ENCODE results near the gene SHF. TPM values are rescaled to one million over a fixed set of nuclear protein-coding genes. Genes with fewer than 3 reads are reported as not detected.

The SHF gene
- total and polyA plus RNA-seq, 2 experiments from 2014 or later = 0.32 to 0.93 TPM

GRCh38 chr15:45122719-45123118, 65.0 kb downstream of the SHF start:
- in situ Hi-C loops (cut with MboI) = no loop called here
- no peak for DNase-seq
- Histone ChIP-seq H3K9me3 (ENCODE audit: low read depth) (no peaks in the 10 kb centered on the region), H3K4me3 (no peak overlapping the region), H4K20me1 (ENCODE audit: insufficient read depth) (no peaks in the 10 kb centered on the region), H3K36me3 (ENCODE audit: low read depth) (no peaks in the 10 kb centered on the region), H3K4me2 (ENCODE audit: unreplicated experiment) (peak overlapping the region; percentile 66), H3K9ac (no peak overlapping the region), H3F3A (ENCODE audit: insufficient read depth) (peaks cover 12% of the 10 kb centered on the region), H3K4me1 (ENCODE audit: insufficient read depth) (peaks cover 12% of the 10 kb centered on the region), H3K27me3 (replicated peaks; ENCODE audit: insufficient read depth) (0 out of 2 replicates have a peak, but pooled peaks cover 2% of the 10 kb centered on the region), H3K27ac (no peak overlapping the region), H2AFZ (no peak overlapping the region), H3K9me2 (ENCODE audit: insufficient read depth) (no peaks in the 10 kb centered on the region), H3K79me2 (ENCODE audit: insufficient read depth) (no peaks in the 10 kb centered on the region)
- TF ChIP-seq EZH2 (IDR thresholded peaks at IDR 0.05; ENCODE audit: insufficient read depth, poor library complexity, severe bottlenecking) = no peak
- TF ChIP-seq EZH2phosphoT487 (IDR thresholded peaks at IDR 0.05; ENCODE audit: insufficient read depth, low read depth) = no peak
- 74 to 78% methylated on average over 7 of the region's 7 CpGs for WGBS, 2 experiments (ENCODE audit: low coverage in 1 of 2, low lambda C conversion rate in 2 of 2, missing lambda C conversion rate in 2 of 2)

DNA sequence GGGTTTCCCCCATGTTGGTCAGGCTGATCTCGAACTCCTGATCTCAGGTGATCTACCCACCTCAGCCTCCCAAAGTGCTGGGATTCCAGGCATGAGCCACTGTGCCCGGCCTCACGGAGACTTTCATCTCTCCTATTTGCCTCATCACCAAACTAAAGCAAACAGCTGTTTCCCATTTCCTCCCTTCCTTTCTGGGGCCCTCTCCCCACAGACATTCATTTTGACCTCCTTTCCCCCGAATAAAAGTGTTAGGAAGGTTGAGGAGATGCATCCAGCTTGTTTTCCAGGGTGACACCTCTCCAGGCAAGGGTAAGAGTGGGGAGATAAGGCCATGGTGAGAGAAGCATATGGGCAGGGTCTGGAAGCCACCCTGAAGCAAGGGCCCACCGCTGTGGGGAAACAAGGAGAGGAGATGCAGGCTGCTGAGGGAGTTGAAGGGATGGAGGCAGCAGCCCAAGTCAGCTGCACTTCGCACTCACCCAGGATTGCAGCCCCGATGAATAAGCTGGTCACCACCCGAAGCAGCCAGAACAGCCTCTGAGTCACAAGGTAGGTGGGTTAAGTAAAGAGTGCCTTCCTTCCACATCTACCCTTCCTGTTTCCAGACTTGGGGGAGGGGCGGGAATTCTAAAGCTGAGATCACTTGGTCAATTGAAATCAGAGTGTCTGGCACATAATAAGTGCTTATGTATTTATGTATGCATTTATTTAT, 65.9 kb downstream of the SHF start:
- Histone ChIP-seq H3K4me3 (peak overlapping the region; percentile 40), H3K9ac (peak overlapping the region; percentile 64)

GRCh38 chr15:45121020-45121419, 66.7 kb downstream of the SHF start:
- H3K9me3 ChIP-seq (ENCODE audit: low read depth) = no peaks in the 10 kb centered on the region
- no peak overlapping the region for H3K4me2 ChIP-seq (ENCODE audit: unreplicated experiment)
- H3K9ac ChIP-seq = no peak overlapping the region
- 78 to 81% methylated on average over 3 of the region's 3 CpGs for WGBS, 2 experiments (ENCODE audit: low coverage in 1 of 2, low lambda C conversion rate in 2 of 2, missing lambda C conversion rate in 2 of 2)
- H3K36me3 ChIP-seq (ENCODE audit: low read depth) = no peaks in the 10 kb centered on the region
- no peak overlapping the region for H3K4me3 ChIP-seq
- no peak for TF ChIP-seq EZH2phosphoT487 (IDR thresholded peaks at IDR 0.05; ENCODE audit: insufficient read depth, low read depth)
- TF ChIP-seq EZH2 (IDR thresholded peaks at IDR 0.05; ENCODE audit: insufficient read depth, poor library complexity, severe bottlenecking) = no peak
- no peak overlapping the region for H2AFZ ChIP-seq
- H3K27me3 ChIP-seq (replicated peaks; ENCODE audit: insufficient read depth) = peaks cover 16% of the 10 kb centered on the region
- H3F3A ChIP-seq (ENCODE audit: insufficient read depth) = peaks cover 12% of the 10 kb centered on the region
- H3K9me2 ChIP-seq (ENCODE audit: insufficient read depth) = no peaks in the 10 kb centered on the region
- H3K79me2 ChIP-seq (ENCODE audit: insufficient read depth) = no peaks in the 10 kb centered on the region
- DNase-seq = no peak
- H4K20me1 ChIP-seq (ENCODE audit: insufficient read depth) = no peaks in the 10 kb centered on the region
- peaks cover 12% of the 10 kb centered on the region for H3K4me1 ChIP-seq (ENCODE audit: insufficient read depth)
- in situ Hi-C loops (cut with MboI) = no loop called here
- H3K27ac ChIP-seq = no peak overlapping the region

More for the DNA sequence above, 65.9 kb downstream of the SHF start:
- Histone ChIP-seq H3F3A (ENCODE audit: insufficient read depth) (peaks cover 12% of the 10 kb centered on the region), H3K79me2 (ENCODE audit: insufficient read depth) (no peaks in the 10 kb centered on the region), H3K9me3 (ENCODE audit: low read depth) (no peaks in the 10 kb centered on the region), H3K4me1 (ENCODE audit: insufficient read depth) (peaks cover 12% of the 10 kb centered on the region), H3K4me2 (ENCODE audit: unreplicated experiment) (peak overlapping the region; percentile 66), H3K27ac (peak overlapping the region; percentile 77), H3K9me2 (ENCODE audit: insufficient read depth) (no peaks in the 10 kb centered on the region), H3K27me3 (replicated peaks; ENCODE audit: insufficient read depth) (peaks cover 9% of the 10 kb centered on the region), H3K36me3 (ENCODE audit: low read depth) (no peaks in the 10 kb centered on the region), H4K20me1 (ENCODE audit: insufficient read depth) (no peaks in the 10 kb centered on the region), H2AFZ (peak overlapping the region; percentile 67)
- in situ Hi-C loops (cut with MboI) = no loop called here
- 12% methylated on average over 9 of the region's 9 CpGs for WGBS, 2 experiments (ENCODE audit: low coverage in 1 of 2, low lambda C conversion rate in 2 of 2, missing lambda C conversion rate in 2 of 2)
- TF ChIP-seq EZH2 (IDR thresholded peaks at IDR 0.05; ENCODE audit: insufficient read depth, poor library complexity, severe bottlenecking) (no peak), EZH2phosphoT487 (IDR thresholded peaks at IDR 0.05; ENCODE audit: insufficient read depth, low read depth) (no peak)
- peak; percentile 96 for DNase-seq

- Histone ChIP-seq H3K4me3 (no peak overlapping the region), H3K36me3 (ENCODE audit: low read depth) (no peaks in the 10 kb centered on the region), H3K27me3 (replicated peaks; ENCODE audit: insufficient read depth) (peaks cover 23% of the 10 kb centered on the region), H4K20me1 (ENCODE audit: insufficient read depth) (no peaks in the 10 kb centered on the region), H3K9me2 (ENCODE audit: insufficient read depth) (no peaks in the 10 kb centered on the region), H3K79me2 (ENCODE audit: insufficient read depth) (no peaks in the 10 kb centered on the region), H2AFZ (no peak overlapping the region), H3K4me2 (ENCODE audit: unreplicated experiment) (no peak overlapping the region), H3K27ac (no peak overlapping the region), H3F3A (ENCODE audit: insufficient read depth) (peaks cover 12% of the 10 kb centered on the region), H3K9me3 (ENCODE audit: low read depth) (no peaks in the 10 kb centered on the region), H3K4me1 (ENCODE audit: insufficient read depth) (peaks cover 12% of the 10 kb centered on the region), H3K9ac (no peak overlapping the region)
- TF ChIP-seq EZH2 (IDR thresholded peaks at IDR 0.05; ENCODE audit: insufficient read depth, poor library complexity, severe bottlenecking) (no peak), EZH2phosphoT487 (IDR thresholded peaks at IDR 0.05; ENCODE audit: insufficient read depth, low read depth) (no peak)
- no peak for DNase-seq
- in situ Hi-C loops (cut with MboI) = no loop called here
- 95 to 96% methylated on average over 10 of the region's 10 CpGs for WGBS, 2 experiments (ENCODE audit: low coverage in 1 of 2, low lambda C conversion rate in 2 of 2, missing lambda C conversion rate in 2 of 2)
These were observed 67.4 kb downstream of the SHF start for GRCh38 chr15:45120081-45120972.
